ENCODE results near the gene NECAB3. TPM values are rescaled to one million over a fixed set of nuclear protein-coding genes. Genes with fewer than 3 reads are reported as not detected.

The NECAB3 gene
- total and polyA plus RNA-seq, 2 of the 13 experiments (the other 11 are each of a cell fraction or from before 2014, with no cell fraction given) = 61.5 to 65.5 TPM

GRCh38 chr20:33688938-33689424 lies 14.8 kb upstream of the NECAB3 start (continued):
- TF ChIP-seq POGK (CRISPR knock-in tag; conservative IDR thresholded peaks at IDR 0.05) (no peak), ATF7 (IDR thresholded peaks at IDR 0.05) (no peak), ATF7 (CRISPR knock-in tag; IDR thresholded peaks at IDR 0.05) (no peak), ZNF274 (CRISPR knock-in tag; IDR thresholded peaks at IDR 0.05) (no peak), ZNF501 (CRISPR knock-in tag; IDR thresholded peaks at IDR 0.05) (no peak), FOSL2 (CRISPR knock-in tag; IDR thresholded peaks at IDR 0.05) (peak; percentile 57; the same call in 1 of the 2 replicates), ZNF841 (CRISPR knock-in tag; IDR thresholded peaks at IDR 0.05; ENCODE audit: borderline replicate concordance) (no peak), RFX3 (CRISPR knock-in tag; IDR thresholded peaks at IDR 0.05) (no peak), KAT7 (CRISPR knock-in tag; IDR thresholded peaks at IDR 0.05; ENCODE audit: borderline replicate concordance) (no peak), PHF8 (CRISPR knock-in tag; IDR thresholded peaks at IDR 0.05) (no peak), ZNF205 (CRISPR knock-in tag; IDR thresholded peaks at IDR 0.05) (no peak), SMARCE1 (IDR thresholded peaks at IDR 0.05; ENCODE audit: borderline replicate concordance) (no peak), NFKBIZ (CRISPR knock-in tag; IDR thresholded peaks at IDR 0.05) (peak; percentile 31; the same call in 1 of the 2 replicates), TCF7L2 (IDR thresholded peaks at IDR 0.05; ENCODE audit: low read depth, low read length) (no peak), KLF16 (CRISPR knock-in tag; IDR thresholded peaks at IDR 0.05) (no peak), PAX8 (CRISPR knock-in tag; IDR thresholded peaks at IDR 0.05; ENCODE audit: borderline replicate concordance) (no peak), FOXK2 (IDR thresholded peaks at IDR 0.05) (no peak), JUND (CRISPR knock-in tag; IDR thresholded peaks at IDR 0.05) (0 out of 2 replicates have a peak, but pooled peaks have one; percentile 38)
- TF ChIP-seq, protein P1, sequence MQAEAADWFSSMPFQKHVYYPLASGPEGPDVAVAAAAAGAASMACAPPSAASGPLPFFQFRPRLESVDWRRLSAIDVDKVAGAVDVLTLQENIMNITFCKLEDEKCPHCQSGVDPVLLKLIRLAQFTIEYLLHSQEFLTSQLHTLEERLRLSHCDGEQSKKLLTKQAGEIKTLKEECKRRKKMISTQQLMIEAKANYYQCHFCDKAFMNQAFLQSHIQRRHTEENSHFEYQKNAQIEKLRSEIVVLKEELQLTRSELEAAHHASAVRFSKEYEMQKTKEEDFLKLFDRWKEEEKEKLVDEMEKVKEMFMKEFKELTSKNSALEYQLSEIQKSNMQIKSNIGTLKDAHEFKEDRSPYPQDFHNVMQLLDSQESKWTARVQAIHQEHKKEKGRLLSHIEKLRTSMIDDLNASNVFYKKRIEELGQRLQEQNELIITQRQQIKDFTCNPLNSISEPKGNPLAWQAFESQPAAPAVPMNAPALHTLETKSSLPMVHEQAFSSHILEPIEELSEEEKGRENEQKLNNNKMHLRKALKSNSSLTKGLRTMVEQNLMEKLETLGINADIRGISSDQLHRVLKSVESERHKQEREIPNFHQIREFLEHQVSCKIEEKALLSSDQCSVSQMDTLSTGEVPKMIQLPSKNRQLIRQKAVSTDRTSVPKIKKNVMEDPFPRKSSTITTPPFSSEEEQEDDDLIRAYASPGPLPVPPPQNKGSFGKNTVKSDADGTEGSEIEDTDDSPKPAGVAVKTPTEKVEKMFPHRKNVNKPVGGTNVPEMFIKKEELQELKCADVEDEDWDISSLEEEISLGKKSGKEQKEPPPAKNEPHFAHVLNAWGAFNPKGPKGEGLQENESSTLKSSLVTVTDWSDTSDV (CRISPR knock-in tag; IDR thresholded peaks at IDR 0.05) = no peak
- TF ChIP-seq, protein P2, sequence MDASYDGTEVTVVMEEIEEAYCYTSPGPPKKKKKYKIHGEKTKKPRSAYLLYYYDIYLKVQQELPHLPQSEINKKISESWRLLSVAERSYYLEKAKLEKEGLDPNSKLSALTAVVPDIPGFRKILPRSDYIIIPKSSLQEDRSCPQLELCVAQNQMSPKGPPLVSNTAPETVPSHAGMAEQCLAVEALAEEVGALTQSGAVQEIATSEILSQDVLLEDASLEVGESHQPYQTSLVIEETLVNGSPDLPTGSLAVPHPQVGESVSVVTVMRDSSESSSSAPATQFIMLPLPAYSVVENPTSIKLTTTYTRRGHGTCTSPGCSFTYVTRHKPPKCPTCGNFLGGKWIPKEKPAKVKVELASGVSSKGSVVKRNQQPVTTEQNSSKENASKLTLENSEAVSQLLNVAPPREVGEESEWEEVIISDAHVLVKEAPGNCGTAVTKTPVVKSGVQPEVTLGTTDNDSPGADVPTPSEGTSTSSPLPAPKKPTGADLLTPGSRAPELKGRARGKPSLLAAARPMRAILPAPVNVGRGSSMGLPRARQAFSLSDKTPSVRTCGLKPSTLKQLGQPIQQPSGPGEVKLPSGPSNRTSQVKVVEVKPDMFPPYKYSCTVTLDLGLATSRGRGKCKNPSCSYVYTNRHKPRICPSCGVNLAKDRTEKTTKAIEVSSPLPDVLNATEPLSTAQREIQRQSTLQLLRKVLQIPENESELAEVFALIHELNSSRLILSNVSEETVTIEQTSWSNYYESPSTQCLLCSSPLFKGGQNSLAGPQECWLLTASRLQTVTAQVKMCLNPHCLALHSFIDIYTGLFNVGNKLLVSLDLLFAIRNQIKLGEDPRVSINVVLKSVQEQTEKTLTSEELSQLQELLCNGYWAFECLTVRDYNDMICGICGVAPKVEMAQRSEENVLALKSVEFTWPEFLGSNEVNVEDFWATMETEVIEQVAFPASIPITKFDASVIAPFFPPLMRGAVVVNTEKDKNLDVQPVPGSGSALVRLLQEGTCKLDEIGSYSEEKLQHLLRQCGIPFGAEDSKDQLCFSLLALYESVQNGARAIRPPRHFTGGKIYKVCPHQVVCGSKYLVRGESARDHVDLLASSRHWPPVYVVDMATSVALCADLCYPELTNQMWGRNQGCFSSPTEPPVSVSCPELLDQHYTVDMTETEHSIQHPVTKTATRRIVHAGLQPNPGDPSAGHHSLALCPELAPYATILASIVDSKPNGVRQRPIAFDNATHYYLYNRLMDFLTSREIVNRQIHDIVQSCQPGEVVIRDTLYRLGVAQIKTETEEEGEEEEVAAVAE (CRISPR knock-in tag; IDR thresholded peaks at IDR 0.05; ENCODE audit: borderline replicate concordance) = no peak
- TF ChIP-seq, protein P3, sequence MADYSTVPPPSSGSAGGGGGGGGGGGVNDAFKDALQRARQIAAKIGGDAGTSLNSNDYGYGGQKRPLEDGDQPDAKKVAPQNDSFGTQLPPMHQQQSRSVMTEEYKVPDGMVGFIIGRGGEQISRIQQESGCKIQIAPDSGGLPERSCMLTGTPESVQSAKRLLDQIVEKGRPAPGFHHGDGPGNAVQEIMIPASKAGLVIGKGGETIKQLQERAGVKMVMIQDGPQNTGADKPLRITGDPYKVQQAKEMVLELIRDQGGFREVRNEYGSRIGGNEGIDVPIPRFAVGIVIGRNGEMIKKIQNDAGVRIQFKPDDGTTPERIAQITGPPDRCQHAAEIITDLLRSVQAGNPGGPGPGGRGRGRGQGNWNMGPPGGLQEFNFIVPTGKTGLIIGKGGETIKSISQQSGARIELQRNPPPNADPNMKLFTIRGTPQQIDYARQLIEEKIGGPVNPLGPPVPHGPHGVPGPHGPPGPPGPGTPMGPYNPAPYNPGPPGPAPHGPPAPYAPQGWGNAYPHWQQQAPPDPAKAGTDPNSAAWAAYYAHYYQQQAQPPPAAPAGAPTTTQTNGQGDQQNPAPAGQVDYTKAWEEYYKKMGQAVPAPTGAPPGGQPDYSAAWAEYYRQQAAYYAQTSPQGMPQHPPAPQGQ (CRISPR knock-in tag; IDR thresholded peaks at IDR 0.05; ENCODE audit: borderline replicate concordance) = no peak
